ENCODE data around the gene CUL3. TPM values are rescaled to one million over a fixed set of nuclear protein-coding genes. Genes with fewer than 3 reads are reported as not detected.

CUL3 gene
- total and polyA plus RNA-seq, 10 of the 15 experiments (the other 5 are each of a cell fraction or from before 2014, with no cell fraction given), result 22.0 to 95.4 (median 53.4) TPM

GRCh38 chr2:224520064-224520463 is 65.1 kb downstream of the CUL3 start (continued):
- TF ChIP-seq SIN3A (IDR thresholded peaks at IDR 0.05; ENCODE audit: low read depth, low read length), result no peak
- peak; percentile 61 for TF ChIP-seq MXI1 (IDR thresholded peaks at IDR 0.05; ENCODE audit: low read depth, low read length)
- no peak for TF ChIP-seq PRDM15 (CRISPR knock-in tag; IDR thresholded peaks at IDR 0.05)
- peak; percentile 80; the same call in 2 of the 3 replicates for TF ChIP-seq POU2F2 (IDR thresholded peaks at IDR 0.05; ENCODE audit: borderline replicate concordance, low read depth, low read length)
- no peak for TF ChIP-seq YY1 (IDR thresholded peaks at IDR 0.05; ENCODE audit: low read depth, low read length)
- no peak for TF ChIP-seq ZSCAN29 (IDR thresholded peaks at IDR 0.05)
- TF ChIP-seq HDGF (IDR thresholded peaks at IDR 0.05), result no peak
- no peak for TF ChIP-seq RB1 (IDR thresholded peaks at IDR 0.05; ENCODE audit: borderline replicate concordance)
- no peak for TF ChIP-seq HCFC1 (IDR thresholded peaks at IDR 0.05; ENCODE audit: low read length)
- TF ChIP-seq SKIL (IDR thresholded peaks at IDR 0.05; ENCODE audit: low read depth, poor library complexity, severe bottlenecking), result peak; percentile 85
- no peak for TF ChIP-seq MLLT1 (IDR thresholded peaks at IDR 0.05)
- TF ChIP-seq CEBPB (IDR thresholded peaks at IDR 0.05; ENCODE audit: borderline replicate concordance in 1 of 2, low read depth in 2 of 2, low read length in 2 of 2), result peak in 1 of 2 experiments; percentile 69; a peak in 1 of 4 replicates
- no peak for TF ChIP-seq NR2F1 (conservative IDR thresholded peaks at IDR 0.05)
- no peak for TF ChIP-seq ZNF622 (IDR thresholded peaks at IDR 0.05)
- peak; percentile 97 for TF ChIP-seq RUNX3 (IDR thresholded peaks at IDR 0.05; ENCODE audit: low read length)
- TF ChIP-seq MTA2 (IDR thresholded peaks at IDR 0.05; ENCODE audit: low read depth), result peak; percentile 73
- TF ChIP-seq, protein P1, sequence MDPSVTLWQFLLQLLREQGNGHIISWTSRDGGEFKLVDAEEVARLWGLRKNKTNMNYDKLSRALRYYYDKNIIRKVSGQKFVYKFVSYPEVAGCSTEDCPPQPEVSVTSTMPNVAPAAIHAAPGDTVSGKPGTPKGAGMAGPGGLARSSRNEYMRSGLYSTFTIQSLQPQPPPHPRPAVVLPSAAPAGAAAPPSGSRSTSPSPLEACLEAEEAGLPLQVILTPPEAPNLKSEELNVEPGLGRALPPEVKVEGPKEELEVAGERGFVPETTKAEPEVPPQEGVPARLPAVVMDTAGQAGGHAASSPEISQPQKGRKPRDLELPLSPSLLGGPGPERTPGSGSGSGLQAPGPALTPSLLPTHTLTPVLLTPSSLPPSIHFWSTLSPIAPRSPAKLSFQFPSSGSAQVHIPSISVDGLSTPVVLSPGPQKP (IDR thresholded peaks at IDR 0.05; ENCODE audit: low read depth, low read length), result no peak
- TF ChIP-seq ZBED1 (IDR thresholded peaks at IDR 0.05; ENCODE audit: borderline replicate concordance), result no peak
- no peak for TF ChIP-seq ZNF384 (IDR thresholded peaks at IDR 0.05; ENCODE audit: borderline replicate concordance, low read depth, low read length)
- TF ChIP-seq RAD21 (IDR thresholded peaks at IDR 0.05; ENCODE audit: insufficient read depth, low read depth, low read length), result 0 out of 2 replicates have a peak, but pooled peaks have one; percentile 2
- peak; percentile 47 for TF ChIP-seq IKZF1 (conservative IDR thresholded peaks at IDR 0.05)
- TF ChIP-seq IRF3 (IDR thresholded peaks at IDR 0.05), result no peak
- peak; percentile 31; the same call in 1 of the 2 replicates for TF ChIP-seq TCF3 (IDR thresholded peaks at IDR 0.05; ENCODE audit: borderline replicate concordance, insufficient read depth, low read depth, low read length)

Data from GM12878 (cell line).